RWPE2 (cell line): Measurements from ENCODE around the gene ETV1.
A peak's percentile ranks its signal among the peaks of the same experiment; 100 is the strongest.

Experiments
- ATAC-seq: fragments of 200-7000 bp; cut with Tn5 transposase; 3 replicates; pipeline ENCODE4 v1.9.1; 2021; ENCODE audit warnings: low read depth
- DNase-seq: peaks from one replicate; pipeline ENCODE4 v3.0.0-alpha.2; 2020; ENCODE audit warnings: low spot score
- H3K27ac ChIP-seq: fragments of 450-650 bp; 2 replicates; pipeline ENCODE4 v1.5.1; 2017; ENCODE audit warnings: mild to moderate bottlenecking; ENCODE audit not compliant: poor library complexity, severe bottlenecking
- H3K27me3 ChIP-seq: fragments of 250-450 bp; sonication (Bioruptor Pico); 2 replicates; pipeline ENCODE4 v1.5.1; 2021; ENCODE audit warnings: mild to moderate bottlenecking, moderate library complexity; ENCODE audit not compliant: insufficient read depth, poor library complexity, severe bottlenecking
- H3K36me3 ChIP-seq: fragments of 250-450 bp; sonication (Bioruptor Pico); 2 replicates; pipeline ENCODE4 v1.5.1; 2020; ENCODE audit warnings: low read depth, mild to moderate bottlenecking, moderate library complexity
- H3K4me1 ChIP-seq: fragments of 250-450 bp; sonication (Bioruptor Pico); 2 replicates; pipeline ENCODE4 v1.5.1; 2021; ENCODE audit warnings: mild to moderate bottlenecking, moderate library complexity; ENCODE audit not compliant: insufficient read depth, poor library complexity, severe bottlenecking
- H3K4me3 ChIP-seq: fragments of 250-450 bp; sonication (Bioruptor Pico); 2 replicates; pipeline ENCODE4 v1.5.1; 2021; ENCODE audit warnings: mild to moderate bottlenecking, moderate library complexity; ENCODE audit not compliant: severe bottlenecking
- H3K9me3 ChIP-seq: fragments of 250-450 bp; sonication (Bioruptor Pico); 2 replicates; pipeline ENCODE4 v1.5.1; 2021; ENCODE audit warnings: mild to moderate bottlenecking, moderate library complexity; ENCODE audit not compliant: severe bottlenecking
- CTCF ChIP-seq: fragments of 450-650 bp; IDR thresholded peaks from one replicate; pipeline ENCODE4 v1.5.1; 2017; ENCODE audit warnings: mild to moderate bottlenecking, moderate library complexity; ENCODE audit not compliant: poor library complexity, severe bottlenecking

Gene ETV1

GRCh38 chr7:13989126-13989948, at the start of gene ETV1:
Gene ETV1, minus strand, starts transcription at chr7:13989666. Its CDS starts 614 bp downstream, at chr7:13989052.
- H3K9me3 ChIP-seq, result peaks cover 3% of the 10 kb centered on the region
- ATAC-seq (peak; percentile 51), DNase-seq (peak; percentile 60)
- peaks cover 15% of the 10 kb centered on the region for H3K4me1 ChIP-seq
- H3K27ac ChIP-seq, result peak within 1 kb of the TSS; percentile 83
- peak within 1 kb of the TSS; percentile 74 for H3K4me3 ChIP-seq
- no peaks in the 10 kb centered on the region for H3K36me3 ChIP-seq
- TF ChIP-seq CTCF, result peak; percentile 48
- no peaks in the 10 kb centered on the region for H3K27me3 ChIP-seq

- no peaks in the 10 kb centered on the region for H3K9me3 ChIP-seq
- no peak for ATAC-seq
- TF ChIP-seq CTCF, result no peak
These were observed 34.9 kb upstream of the ETV1 start for GRCh38 chr7:14024406-14024805.

GRCh38 chr7:14023838-14024237, 34.4 kb upstream of the ETV1 start:
- ATAC-seq (no peak), DNase-seq (no peak)
- Histone ChIP-seq H3K27ac (no peak overlapping the region), H3K4me3 (no peak overlapping the region), H3K36me3 (no peaks in the 10 kb centered on the region), H3K4me1 (peaks cover 9% of the 10 kb centered on the region), H3K27me3 (no peaks in the 10 kb centered on the region), H3K9me3 (no peaks in the 10 kb centered on the region)
- no peak for TF ChIP-seq CTCF

More at GRCh38 chr7:14024406-14024805, 34.9 kb upstream of the ETV1 start:
- no peak overlapping the region for H3K27ac ChIP-seq
- H3K4me3 ChIP-seq, result no peak overlapping the region
- no peaks in the 10 kb centered on the region for H3K27me3 ChIP-seq
- DNase-seq, result no peak
- no peaks in the 10 kb centered on the region for H3K36me3 ChIP-seq
- H3K4me1 ChIP-seq, result peaks cover 9% of the 10 kb centered on the region

GRCh38 chr7:14023342-14023741, 33.9 kb upstream of the ETV1 start:
- ATAC-seq, result no peak

More at GRCh38 chr7:14023342-14023741, 33.9 kb upstream of the ETV1 start:
- no peaks in the 10 kb centered on the region for H3K36me3 ChIP-seq
- no peaks in the 10 kb centered on the region for H3K9me3 ChIP-seq
- H3K27me3 ChIP-seq, result no peaks in the 10 kb centered on the region
- peaks cover 9% of the 10 kb centered on the region for H3K4me1 ChIP-seq
- H3K27ac ChIP-seq, result no peak overlapping the region
- DNase-seq, result no peak
- H3K4me3 ChIP-seq, result no peak overlapping the region
- TF ChIP-seq CTCF, result no peak
